ENCODE measurements around the gene NUP210.

NUP210 gene

DNA sequence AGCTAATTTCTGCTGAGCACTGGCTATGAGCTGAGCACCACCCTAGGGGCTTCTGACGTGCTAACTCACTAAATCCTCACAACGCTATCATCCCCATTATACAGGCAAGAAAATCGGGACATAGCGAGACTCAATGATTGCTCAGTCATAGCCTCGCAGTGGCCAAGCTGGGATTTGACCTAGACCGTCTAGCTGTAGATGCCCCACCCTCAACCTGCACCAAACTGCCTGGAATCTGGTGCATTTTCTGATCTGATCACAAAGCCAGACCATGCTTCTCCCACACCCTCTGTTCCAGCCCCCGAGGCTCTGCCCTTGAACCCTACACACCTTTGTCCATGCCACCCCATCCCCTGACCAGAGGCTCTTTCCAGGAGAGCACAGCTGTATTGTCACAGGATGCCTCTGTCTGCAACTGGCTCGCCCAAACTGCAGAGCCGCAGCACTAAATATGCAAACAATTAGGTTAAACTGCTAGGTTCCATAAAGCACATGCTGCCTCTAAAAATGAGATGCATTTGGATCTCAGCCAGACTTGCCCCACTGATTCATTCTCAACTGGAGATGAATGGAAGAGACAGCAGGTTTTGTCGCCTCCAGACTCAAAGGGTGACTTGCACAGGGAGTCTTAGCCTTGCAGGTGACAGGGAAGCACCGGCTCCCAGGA is 95.2 kb downstream of the NUP210 start:
- DNase-seq (ENCODE audit: low spot score) = no peak
- in situ Hi-C loops (cut with MboI; ENCODE audit: low pct_unique_long_range_greater_than_20kb, low sequenced_read_pairs, unreplicated experiment) = no loop called here
- TF ChIP-seq, protein P1, sequence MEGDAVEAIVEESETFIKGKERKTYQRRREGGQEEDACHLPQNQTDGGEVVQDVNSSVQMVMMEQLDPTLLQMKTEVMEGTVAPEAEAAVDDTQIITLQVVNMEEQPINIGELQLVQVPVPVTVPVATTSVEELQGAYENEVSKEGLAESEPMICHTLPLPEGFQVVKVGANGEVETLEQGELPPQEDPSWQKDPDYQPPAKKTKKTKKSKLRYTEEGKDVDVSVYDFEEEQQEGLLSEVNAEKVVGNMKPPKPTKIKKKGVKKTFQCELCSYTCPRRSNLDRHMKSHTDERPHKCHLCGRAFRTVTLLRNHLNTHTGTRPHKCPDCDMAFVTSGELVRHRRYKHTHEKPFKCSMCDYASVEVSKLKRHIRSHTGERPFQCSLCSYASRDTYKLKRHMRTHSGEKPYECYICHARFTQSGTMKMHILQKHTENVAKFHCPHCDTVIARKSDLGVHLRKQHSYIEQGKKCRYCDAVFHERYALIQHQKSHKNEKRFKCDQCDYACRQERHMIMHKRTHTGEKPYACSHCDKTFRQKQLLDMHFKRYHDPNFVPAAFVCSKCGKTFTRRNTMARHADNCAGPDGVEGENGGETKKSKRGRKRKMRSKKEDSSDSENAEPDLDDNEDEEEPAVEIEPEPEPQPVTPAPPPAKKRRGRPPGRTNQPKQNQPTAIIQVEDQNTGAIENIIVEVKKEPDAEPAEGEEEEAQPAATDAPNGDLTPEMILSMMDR (IDR thresholded peaks at IDR 0.05; ENCODE audit: extremely low read depth, insufficient read depth, missing control alignments) = no peak

DNA sequence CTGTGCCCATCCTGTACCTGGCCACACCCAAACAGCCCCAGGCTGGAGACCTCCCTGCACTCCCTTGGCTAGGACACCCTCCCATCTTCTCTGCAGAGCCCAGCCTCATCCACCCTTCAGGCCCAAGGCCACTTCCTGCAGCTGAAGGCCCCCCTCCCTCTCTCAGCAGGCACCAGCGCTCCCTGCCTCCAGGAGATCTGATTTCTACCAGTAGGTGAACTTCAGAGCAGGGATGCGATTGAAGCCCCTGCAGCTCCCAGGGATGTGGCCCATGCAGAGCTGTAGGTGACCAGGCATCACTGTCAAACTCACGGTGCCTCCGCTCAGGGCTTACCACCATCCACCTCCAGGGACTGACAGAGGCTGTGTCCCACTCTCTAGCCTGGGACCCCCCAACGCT is 96.3 kb downstream of the NUP210 start:
- TF ChIP-seq, protein P1 (IDR thresholded peaks at IDR 0.05; ENCODE audit: extremely low read depth, insufficient read depth, missing control alignments) = no peak
- DNase-seq (ENCODE audit: low spot score) = no peak
- in situ Hi-C loops (cut with MboI; ENCODE audit: low pct_unique_long_range_greater_than_20kb, low sequenced_read_pairs, unreplicated experiment) = no loop called here

DNA sequence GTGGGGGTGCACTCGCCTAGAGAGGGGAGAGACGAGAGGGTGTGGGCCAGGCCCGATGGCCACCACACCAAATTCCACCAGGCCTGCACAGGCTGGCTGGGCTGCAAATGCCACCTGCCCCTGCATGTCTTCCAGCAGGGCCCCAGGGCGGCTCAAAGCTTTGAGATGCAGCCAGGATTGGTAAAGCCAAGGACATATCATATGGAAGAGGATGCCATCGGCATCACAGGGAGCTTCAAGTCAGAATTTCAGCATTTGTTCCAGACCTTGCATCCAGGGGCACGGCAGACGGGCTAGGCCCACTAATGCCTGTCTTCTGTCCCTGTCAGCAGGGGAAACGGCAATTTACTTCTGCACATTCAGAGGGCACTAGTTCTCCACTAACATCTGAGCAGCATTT is 97.8 kb downstream of the NUP210 start:
- in situ Hi-C loops (cut with MboI; ENCODE audit: low pct_unique_long_range_greater_than_20kb, low sequenced_read_pairs, unreplicated experiment) = no loop called here
- TF ChIP-seq, protein P1 (IDR thresholded peaks at IDR 0.05; ENCODE audit: extremely low read depth, insufficient read depth, missing control alignments) = no peak
- no peak for DNase-seq (ENCODE audit: low spot score)

DNA sequence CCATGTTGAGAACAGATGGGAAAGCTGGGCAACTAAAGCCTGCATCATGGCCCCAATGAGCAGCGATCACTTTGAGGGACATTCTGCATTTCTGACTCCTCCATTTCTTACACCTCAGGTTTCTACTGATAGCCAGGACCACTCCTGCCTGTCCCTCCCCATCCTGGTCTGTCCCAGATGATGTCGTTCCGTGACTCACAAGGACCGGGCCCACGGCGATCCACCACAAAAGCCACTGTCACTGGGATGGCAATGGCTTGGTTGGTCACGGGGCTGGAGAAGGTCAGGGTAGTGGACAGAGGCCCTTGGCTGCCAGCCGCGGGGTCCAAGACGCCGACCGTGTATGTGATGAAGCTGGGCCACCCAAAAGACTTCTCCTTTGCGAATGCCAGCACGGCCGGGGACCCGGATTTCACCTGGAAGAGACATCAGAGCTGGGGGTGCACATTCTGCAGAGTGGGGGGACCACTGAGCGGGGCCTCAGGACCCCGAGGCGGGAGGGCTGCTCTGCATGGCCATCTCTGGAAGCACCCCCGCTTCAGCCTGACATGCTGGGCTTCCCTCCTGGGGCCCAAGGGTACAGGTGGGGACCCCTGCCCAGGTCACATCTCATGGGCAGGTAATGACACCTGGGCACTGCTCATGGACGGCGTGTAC is 100.4 kb downstream of the NUP210 start:
- TF ChIP-seq, protein P1 (IDR thresholded peaks at IDR 0.05; ENCODE audit: extremely low read depth, insufficient read depth, missing control alignments) = no peak
- in situ Hi-C loops (cut with MboI; ENCODE audit: low pct_unique_long_range_greater_than_20kb, low sequenced_read_pairs, unreplicated experiment) = no loop called here
- no peak for DNase-seq (ENCODE audit: low spot score)

DNA sequence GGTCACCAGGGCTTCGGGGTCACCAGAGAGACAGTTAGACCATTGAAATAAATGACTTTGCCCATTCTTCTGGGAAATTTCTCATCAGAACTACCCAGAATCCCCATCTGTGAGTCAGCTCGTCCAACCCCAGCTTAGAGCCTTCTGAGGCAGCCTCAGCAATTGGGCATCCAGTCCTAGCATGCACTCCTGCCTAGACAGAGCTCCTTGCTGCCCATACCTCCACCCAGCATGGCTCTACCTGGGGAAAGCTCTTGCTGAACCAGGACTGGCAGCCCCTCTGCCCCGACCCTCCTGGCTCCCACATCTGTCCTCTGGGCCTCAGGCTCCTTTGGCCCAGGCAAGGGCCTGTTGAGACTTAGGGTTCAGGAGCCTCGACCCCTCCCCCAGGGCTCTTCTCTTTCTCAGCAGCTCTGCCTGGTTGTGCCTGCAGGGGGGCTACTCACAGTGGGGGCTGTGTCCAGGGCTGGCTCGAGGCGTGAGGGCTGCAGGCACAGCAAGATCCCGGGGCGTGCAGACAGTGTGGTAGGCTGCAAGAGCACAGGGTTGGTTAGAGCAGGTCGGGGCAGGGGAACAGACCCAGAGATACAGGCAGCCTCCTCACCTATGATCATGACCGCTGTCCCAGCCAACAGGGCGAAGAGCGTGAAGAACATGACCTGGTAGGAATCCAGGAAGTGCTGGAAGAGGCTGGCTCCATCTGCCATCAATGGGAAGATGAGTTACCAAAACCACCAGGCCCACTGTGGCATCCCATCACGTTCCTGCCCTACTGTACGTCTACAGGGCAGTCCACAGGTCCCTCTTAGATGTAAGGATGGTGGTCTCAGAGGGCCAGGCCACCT is 101.3 kb downstream of the NUP210 start:
- TF ChIP-seq, protein P1 (IDR thresholded peaks at IDR 0.05; ENCODE audit: extremely low read depth, insufficient read depth, missing control alignments) = no peak
- in situ Hi-C loops (cut with MboI; ENCODE audit: low pct_unique_long_range_greater_than_20kb, low sequenced_read_pairs, unreplicated experiment) = no loop called here
- DNase-seq (ENCODE audit: low spot score) = no peak

DNA sequence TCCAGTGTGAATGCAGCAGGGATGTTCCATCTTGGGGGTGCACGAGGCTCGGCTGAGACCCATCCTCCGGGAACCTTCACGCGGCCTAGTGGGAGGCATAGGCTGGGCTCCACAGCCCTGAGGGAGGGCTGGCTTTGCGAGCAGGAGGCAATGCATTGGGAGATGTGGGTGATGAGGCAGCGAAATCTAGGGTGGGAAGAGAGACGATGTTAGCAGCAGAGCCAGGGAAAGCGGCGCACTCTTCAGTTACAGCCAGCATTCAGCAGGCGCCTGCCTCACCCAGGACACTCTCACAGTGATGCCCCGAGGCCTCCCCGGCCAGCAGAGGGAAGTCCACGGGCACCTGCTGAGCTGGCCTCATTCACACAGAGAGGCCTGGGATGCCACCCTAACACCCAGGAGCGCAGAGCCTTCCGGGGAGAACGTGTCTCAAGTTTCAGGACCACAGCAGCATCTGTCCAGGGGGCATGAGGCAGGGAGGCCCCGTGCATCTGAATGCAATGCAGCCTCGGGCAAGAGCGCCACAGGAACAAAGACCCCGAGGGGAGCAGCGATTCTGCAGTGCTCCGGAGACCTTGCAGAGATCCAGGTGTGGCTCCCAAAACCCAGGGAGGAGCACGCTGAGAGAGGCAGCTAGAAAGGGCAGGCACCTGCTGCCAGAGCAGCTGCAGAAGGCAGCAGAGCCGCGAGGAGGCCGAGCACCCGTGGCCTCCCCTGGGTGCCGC is 102.4 kb downstream of the NUP210 start:
- TF ChIP-seq, protein P1 (IDR thresholded peaks at IDR 0.05; ENCODE audit: extremely low read depth, insufficient read depth, missing control alignments) = no peak
- in situ Hi-C loops (cut with MboI; ENCODE audit: low pct_unique_long_range_greater_than_20kb, low sequenced_read_pairs, unreplicated experiment) = no loop called here
- DNase-seq (ENCODE audit: low spot score) = no peak
